ENCODE data around the gene SSNA1. TPM values are rescaled to one million over a fixed set of nuclear protein-coding genes. Genes with fewer than 3 reads are reported as not detected.
A peak's percentile ranks its signal among the peaks of the same experiment; 100 is the strongest.

Gene SSNA1
- total and polyA plus RNA-seq, 2 experiments from 2014 or later = 82.2 to 128 TPM

DNA sequence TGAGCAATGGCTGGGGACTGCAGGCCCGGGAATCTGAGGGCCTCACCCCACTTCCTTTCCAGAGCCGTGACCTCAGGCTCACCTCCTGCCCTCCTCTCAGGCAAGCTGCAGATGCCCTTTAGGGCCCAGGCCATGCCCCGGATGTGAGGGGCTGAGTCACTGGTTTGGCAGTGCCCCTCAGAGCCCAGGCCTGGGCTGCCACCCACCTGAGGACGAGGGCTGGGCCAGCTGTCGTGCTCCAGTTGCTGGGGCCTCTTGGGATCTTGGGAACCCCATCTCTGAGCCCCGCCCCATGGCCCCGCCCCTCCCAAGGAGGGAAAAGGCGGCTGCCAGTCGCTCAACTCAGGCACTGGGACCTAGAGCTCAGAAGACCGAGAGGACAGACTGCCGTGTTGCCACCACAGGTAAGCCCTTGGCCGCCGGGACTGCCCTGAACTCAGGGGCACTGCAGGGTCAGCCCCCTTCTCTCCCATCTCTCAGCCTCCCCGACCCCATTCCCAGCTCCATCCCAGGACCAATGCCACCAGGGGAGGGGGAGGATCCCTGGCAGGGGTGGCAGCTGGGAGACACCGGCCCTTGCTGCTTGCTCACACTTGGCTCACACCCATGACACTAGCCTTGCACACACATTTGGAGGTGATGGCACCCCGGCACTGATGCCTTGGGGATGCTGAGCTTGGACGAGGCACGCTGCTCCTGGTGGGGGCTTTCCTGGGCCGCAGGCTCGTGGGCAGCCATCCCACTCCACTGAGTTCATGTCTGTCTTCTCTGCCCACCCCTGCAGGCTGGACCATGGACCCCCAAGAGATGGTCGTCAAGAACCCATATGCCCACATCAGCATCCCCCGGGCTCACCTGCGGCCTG is 36.6 kb downstream of the SSNA1 start, which contains the start of gene CYSRT1:
Gene CYSRT1 (plus strand): TSS at position 345 of the 865 bp plus-strand sequence. CDS start 448 bp downstream, at position 793.
- no peaks in the 10 kb centered on the region for H3K27me3 ChIP-seq
- no peaks in the 10 kb centered on the region for H3K36me3 ChIP-seq (replicated peaks; ENCODE audit: insufficient read depth, low read depth)
- H3K9me3 ChIP-seq (ENCODE audit: low read depth) = no peaks in the 10 kb centered on the region
- no peak for DNase-seq (ENCODE audit: low spot score)
- no peaks in the 10 kb centered on the region for H4K20me1 ChIP-seq (ENCODE audit: insufficient read depth, poor library complexity, severe bottlenecking)
- no peaks in the 10 kb centered on the region for H3K9me2 ChIP-seq (replicated peaks; ENCODE audit: insufficient read depth)
- TF ChIP-seq EZH2phosphoT487 (IDR thresholded peaks at IDR 0.05; ENCODE audit: low read depth, severe bottlenecking, unreplicated experiment) = no peak
- TF ChIP-seq, protein P1, sequence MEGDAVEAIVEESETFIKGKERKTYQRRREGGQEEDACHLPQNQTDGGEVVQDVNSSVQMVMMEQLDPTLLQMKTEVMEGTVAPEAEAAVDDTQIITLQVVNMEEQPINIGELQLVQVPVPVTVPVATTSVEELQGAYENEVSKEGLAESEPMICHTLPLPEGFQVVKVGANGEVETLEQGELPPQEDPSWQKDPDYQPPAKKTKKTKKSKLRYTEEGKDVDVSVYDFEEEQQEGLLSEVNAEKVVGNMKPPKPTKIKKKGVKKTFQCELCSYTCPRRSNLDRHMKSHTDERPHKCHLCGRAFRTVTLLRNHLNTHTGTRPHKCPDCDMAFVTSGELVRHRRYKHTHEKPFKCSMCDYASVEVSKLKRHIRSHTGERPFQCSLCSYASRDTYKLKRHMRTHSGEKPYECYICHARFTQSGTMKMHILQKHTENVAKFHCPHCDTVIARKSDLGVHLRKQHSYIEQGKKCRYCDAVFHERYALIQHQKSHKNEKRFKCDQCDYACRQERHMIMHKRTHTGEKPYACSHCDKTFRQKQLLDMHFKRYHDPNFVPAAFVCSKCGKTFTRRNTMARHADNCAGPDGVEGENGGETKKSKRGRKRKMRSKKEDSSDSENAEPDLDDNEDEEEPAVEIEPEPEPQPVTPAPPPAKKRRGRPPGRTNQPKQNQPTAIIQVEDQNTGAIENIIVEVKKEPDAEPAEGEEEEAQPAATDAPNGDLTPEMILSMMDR (IDR thresholded peaks at IDR 0.05; ENCODE audit: poor library complexity) = no peak
- WGBS (ENCODE audit: low lambda C conversion rate, missing lambda C conversion rate) = 72% methylated on average over 22 of the region's 23 CpGs
- H3K4me2 ChIP-seq = peak within 1 kb of the TSS; percentile 94
- peak within 1 kb of the TSS; percentile 91 for H3K27ac ChIP-seq
- H3K4me3 ChIP-seq = peak within 1 kb of the TSS; percentile 76
- H3K4me1 ChIP-seq (ENCODE audit: insufficient read depth) = peaks cover 43% of the 10 kb centered on the region
- H3K79me2 ChIP-seq = no peaks in the 10 kb centered on the region
- peak within 1 kb of the TSS; percentile 78 for H2AFZ ChIP-seq

DNA sequence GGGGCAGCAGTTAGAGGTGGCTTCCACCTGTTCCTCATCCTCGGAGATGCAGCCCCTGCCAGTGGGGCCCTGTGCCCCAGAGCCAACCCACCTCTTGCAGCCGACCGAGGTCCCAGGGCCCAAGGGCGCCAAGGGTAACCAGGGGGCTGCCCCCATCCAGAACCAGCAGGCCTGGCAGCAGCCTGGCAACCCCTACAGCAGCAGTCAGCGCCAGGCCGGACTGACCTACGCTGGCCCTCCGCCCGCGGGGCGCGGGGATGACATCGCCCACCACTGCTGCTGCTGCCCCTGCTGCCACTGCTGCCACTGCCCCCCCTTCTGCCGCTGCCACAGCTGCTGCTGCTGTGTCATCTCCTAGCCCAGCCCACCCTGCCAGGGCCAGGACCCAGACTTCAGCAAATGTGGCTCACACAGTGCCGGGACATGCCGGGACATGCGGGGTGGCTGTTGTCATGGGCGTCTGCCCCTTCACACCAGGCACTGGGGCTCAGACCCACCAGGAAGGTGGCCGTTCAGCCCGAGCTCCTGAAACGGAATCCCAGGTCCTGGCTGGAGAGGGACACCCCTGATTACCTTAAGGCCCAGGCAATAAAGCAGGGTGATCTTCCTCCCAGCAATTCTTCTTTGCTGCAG is 37.3 kb downstream of the SSNA1 start:
- Histone ChIP-seq H3K4me1 (ENCODE audit: insufficient read depth) (peaks cover 51% of the 10 kb centered on the region), H3K27ac (no peak overlapping the region), H3K27me3 (no peaks in the 10 kb centered on the region), H4K20me1 (ENCODE audit: insufficient read depth, poor library complexity, severe bottlenecking) (no peaks in the 10 kb centered on the region), H3K9me2 (replicated peaks; ENCODE audit: insufficient read depth) (no peaks in the 10 kb centered on the region), H3K4me3 (no peak overlapping the region), H2AFZ (no peak overlapping the region), H3K36me3 (replicated peaks; ENCODE audit: insufficient read depth, low read depth) (no peaks in the 10 kb centered on the region), H3K79me2 (no peaks in the 10 kb centered on the region), H3K9me3 (ENCODE audit: low read depth) (no peaks in the 10 kb centered on the region), H3K4me2 (no peak overlapping the region)
- no peak for DNase-seq (ENCODE audit: low spot score)
- 91% methylated on average over 21 of the region's 21 CpGs for WGBS (ENCODE audit: low lambda C conversion rate, missing lambda C conversion rate)
- TF ChIP-seq EZH2 (IDR thresholded peaks at IDR 0.05; ENCODE audit: borderline replicate concordance) (no peak), EZH2phosphoT487 (IDR thresholded peaks at IDR 0.05; ENCODE audit: low read depth, severe bottlenecking, unreplicated experiment) (no peak)
- TF ChIP-seq, protein P1 (IDR thresholded peaks at IDR 0.05; ENCODE audit: poor library complexity) = no peak

DNA sequence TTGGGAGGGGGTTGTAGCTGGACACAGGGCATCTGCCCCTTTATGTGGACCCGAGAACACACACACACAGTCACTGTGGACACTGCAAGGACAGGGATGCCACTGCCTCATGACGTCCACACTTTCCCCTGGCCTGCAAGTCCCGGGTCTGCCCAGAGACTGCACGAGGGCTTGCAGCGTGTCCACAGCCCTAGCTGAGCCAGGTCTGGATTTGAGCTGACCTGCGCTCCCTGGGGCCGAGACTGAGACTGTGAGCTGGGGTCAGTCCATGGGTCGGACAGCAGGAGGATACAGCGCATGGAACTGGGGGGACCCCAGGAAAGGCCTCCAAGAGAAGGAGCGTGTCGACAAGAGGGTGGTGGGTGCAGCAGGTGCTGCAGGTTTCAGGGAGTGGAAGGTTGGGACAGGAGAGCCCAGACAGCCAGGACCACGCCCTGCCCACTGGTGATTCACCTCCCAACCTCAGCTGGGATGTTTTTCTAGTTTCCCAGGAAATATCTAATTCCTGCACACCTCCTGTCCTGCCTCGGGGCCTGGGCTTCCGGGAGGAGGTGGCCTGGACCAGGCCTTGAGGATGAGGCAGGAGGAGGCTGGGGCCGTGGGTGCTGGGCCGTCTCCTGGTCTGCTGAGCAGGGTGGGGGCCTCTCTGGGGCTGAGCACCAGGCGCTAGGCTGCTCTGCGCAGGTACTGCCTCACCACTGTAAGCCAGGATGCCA is 38.0 kb downstream of the SSNA1 start:
- no peaks in the 10 kb centered on the region for H3K27me3 ChIP-seq
- H3K27ac ChIP-seq = peak overlapping the region; percentile 46
- DNase-seq (ENCODE audit: low spot score) = no peak

More for the DNA sequence above, 38.0 kb downstream of the SSNA1 start:
- Histone ChIP-seq H3K4me2 (peak overlapping the region; percentile 65), H3K9me2 (replicated peaks; ENCODE audit: insufficient read depth) (no peaks in the 10 kb centered on the region), H2AFZ (no peak overlapping the region), H3K4me3 (no peak overlapping the region), H3K79me2 (no peaks in the 10 kb centered on the region), H3K9me3 (ENCODE audit: low read depth) (no peaks in the 10 kb centered on the region), H4K20me1 (ENCODE audit: insufficient read depth, poor library complexity, severe bottlenecking) (no peaks in the 10 kb centered on the region), H3K4me1 (ENCODE audit: insufficient read depth) (peaks cover 56% of the 10 kb centered on the region), H3K36me3 (replicated peaks; ENCODE audit: insufficient read depth, low read depth) (no peaks in the 10 kb centered on the region)
- TF ChIP-seq EZH2 (IDR thresholded peaks at IDR 0.05; ENCODE audit: borderline replicate concordance) = no peak
- TF ChIP-seq, protein P1 (IDR thresholded peaks at IDR 0.05; ENCODE audit: poor library complexity) = no peak
- TF ChIP-seq EZH2phosphoT487 (IDR thresholded peaks at IDR 0.05; ENCODE audit: low read depth, severe bottlenecking, unreplicated experiment) = no peak
- WGBS (ENCODE audit: low lambda C conversion rate, missing lambda C conversion rate) = 77% methylated on average over 18 of the region's 18 CpGs

Data from hepatocyte (in vitro differentiated cells).